Esophagus muscularis mucosa (tissue), 3 donors: ENCODE results near the gene ZFP91.

ENCODE experiments used
- POLR2A ChIP-seq: fragments of 450-650 bp; IDR thresholded peaks from one replicate; pipeline ENCODE4 v1.6.1; 2017; ENCODE audit warnings: antibody characterized with exemption, moderate library complexity, mild to moderate bottlenecking, low read depth
- POLR2AphosphoS5 ChIP-seq, 2 donors: sonication (generic); formaldehyde crosslinking; IDR thresholded peaks; one replicate each; pipeline ENCODE4 v1.6.1; 2017; ENCODE audit warnings: antibody characterized with exemption in 2 of 2
- TF ChIP-seq, protein P1 (sequence below), 3 experiments: fragments of 200-600 bp in 2 of 3; fragments of 450-650 bp in 1 of 3; sonication (generic) in 2 of 3; IDR thresholded peaks; one replicate each; pipeline ENCODE4 v1.5.1; 2017 to 2019; ENCODE audit warnings: antibody characterized with exemption in 3 of 3, mild to moderate bottlenecking in 2 of 3, moderate library complexity in 1 of 3

DNA sequence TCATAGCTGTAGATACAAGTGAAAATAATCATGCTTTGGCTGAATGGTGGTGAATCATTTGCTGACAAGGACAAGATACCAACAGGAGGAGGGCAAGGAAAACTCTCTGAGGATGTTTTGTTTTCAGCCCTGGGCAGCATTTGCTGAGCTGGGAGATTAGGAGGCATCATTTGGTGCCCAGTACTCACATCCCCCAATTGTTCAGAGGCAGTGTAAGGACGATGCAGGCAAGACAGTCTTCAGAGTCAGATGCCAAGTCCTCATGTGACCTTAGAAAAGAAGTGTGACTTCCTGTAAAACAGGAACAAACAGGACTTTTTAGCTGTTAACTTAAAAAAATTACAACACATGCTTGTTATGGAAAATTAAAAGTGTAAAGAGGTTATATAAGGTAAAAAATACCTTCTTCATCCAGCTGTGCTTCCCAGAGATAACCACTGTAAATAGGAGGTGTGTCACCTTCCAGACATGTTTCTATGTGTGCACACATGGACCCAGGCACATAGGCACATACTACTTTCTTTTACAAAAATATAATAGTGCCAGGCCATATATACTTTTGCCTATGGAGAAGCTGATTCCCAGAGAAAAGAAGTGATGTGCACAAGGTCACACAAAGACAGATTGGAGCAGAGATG, 61.6 kb downstream of the ZFP91 start:
- TF ChIP-seq, protein P1, sequence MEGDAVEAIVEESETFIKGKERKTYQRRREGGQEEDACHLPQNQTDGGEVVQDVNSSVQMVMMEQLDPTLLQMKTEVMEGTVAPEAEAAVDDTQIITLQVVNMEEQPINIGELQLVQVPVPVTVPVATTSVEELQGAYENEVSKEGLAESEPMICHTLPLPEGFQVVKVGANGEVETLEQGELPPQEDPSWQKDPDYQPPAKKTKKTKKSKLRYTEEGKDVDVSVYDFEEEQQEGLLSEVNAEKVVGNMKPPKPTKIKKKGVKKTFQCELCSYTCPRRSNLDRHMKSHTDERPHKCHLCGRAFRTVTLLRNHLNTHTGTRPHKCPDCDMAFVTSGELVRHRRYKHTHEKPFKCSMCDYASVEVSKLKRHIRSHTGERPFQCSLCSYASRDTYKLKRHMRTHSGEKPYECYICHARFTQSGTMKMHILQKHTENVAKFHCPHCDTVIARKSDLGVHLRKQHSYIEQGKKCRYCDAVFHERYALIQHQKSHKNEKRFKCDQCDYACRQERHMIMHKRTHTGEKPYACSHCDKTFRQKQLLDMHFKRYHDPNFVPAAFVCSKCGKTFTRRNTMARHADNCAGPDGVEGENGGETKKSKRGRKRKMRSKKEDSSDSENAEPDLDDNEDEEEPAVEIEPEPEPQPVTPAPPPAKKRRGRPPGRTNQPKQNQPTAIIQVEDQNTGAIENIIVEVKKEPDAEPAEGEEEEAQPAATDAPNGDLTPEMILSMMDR (IDR thresholded peaks at IDR 0.05) = no peak
- no peak for TF ChIP-seq POLR2AphosphoS5 (IDR thresholded peaks at IDR 0.05)
- TF ChIP-seq POLR2A = no peak
